Measurements from ENCODE around the gene CEP41.

CEP41 gene

DNA sequence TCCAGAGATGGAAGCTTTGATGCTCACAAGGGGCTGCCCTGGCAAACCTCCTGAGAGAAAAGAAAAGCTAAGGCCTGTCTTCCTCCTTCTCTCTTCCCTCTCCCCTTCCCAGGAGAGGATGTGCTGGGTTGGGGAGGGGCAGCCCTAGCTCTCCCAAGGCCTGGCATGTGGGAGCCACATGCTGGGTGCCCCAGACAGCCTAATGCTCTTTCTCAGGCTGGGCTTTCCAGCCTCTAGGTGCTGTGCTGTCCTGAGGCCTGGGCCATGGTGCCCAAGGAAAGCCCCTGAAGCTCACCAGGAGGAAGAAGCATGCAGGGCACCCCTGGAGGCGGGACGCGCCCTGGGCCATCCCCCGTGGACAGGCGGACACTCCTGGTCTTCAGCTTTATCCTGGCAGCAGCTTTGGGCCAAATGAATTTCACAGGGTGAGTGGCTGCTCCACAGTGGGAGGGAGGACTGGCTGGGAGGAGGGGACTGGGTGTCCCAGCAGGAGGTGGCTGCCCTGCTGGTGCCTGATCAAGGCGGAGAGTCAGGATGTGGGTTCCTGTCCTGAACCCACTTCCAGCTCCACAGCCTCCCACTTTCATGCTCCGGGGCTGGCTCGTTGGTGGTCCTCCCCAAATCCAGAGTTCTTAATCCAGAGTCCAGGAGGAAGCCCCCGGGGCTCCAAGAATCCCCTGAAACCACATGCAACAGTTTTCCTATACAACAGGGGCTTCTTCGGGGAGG, 94.5 kb downstream of the CEP41 start:
- DNase-seq, result no peak

DNA sequence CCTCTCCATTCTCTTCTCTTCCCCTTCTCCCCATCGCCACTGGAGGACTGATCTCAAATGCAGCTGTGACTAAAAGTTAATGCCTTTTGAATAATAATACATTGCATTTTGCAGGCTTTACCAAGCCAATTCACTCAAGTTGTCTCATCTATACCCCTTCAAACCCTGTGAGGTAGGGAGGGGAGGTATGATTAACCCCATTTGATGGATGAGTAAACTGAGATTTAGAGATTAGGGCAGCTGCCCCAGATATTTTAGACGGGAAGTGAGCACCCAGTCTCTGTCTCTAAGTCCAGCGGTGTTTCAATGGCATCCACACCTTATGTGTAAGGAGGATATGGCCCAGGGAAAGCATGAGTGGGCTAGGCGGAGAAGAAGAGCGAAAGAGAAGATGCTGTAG, 95.1 kb downstream of the CEP41 start:
- no peak for DNase-seq

DNA sequence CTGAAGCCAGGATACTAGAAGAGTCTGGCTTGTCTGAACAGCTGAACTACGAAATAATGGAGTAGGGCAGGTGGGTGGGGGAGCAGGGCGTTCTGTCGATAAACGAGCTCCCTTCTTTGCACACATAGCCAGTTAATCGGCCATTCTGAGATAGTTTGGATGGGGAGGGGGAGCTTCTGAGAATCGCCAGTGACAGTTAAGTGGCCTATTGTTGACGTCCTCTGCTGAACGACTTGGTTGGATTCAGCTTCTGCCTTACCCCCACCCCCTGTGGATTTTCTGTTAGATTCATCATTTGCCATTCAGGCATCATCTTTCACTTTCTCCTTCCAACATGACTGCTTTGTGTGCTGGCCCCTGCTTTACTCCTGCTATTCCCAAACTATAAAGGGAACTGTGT, 95.7 kb downstream of the CEP41 start:
- DNase-seq, result no peak

DNA sequence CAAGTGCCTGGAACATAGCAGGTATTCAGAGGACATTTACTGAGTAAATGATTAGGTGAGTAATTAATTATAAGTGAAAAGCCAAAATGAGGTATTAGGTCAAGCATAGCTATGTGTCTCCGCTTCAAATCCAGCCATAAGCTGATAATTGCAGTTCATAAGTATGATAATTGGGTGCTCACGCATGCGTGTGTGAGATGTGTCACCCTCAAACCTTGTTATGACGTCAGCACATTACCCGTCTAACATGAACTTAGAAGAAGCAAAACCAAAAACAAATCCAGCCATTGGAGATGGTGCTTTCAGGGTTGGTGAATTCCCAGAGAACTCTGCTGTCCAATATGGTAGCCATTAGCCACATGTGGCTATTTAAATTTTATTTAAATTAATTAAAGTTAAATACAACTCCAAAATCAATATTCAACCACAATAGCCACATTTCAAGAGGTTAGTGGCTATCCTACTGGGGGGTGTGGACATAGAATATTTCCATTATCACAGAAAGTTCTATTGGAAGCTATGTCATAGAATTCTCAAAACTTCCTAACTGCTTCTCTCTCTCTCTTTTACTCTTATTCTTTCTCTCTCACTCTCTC, 96.4 kb downstream of the CEP41 start, which contains the start of gene CPA5:
Gene CPA5, plus strand, starts transcription at position 546 of the 596 bp plus-strand sequence. CDS start 1,670 bp downstream, outside the sequence.
- no peak for DNase-seq
